ENCODE data around the gene TAF11.
A peak's percentile ranks its signal among the peaks of the same experiment; 100 is the strongest.

Gene TAF11

DNA sequence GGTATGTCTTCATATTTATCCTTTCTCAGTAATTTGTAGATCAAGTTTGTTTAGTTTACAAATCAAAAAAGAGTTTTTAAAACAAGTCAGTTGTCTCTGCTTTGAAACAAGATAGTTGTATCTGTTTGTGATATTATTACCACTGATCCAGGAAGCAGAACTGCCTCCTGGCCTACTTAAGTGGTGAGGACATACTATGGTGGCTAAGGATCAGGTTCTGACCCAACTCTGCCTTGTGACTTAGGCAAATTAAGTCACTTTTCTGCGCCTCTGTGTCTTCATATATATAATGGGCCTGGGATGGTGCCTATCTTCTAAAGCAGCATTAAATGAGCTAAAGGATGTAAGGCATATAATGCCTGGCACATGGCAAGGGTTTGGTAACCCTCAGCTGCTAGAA, 9.9 kb upstream of the TAF11 start:
- TF ChIP-seq, protein P1, sequence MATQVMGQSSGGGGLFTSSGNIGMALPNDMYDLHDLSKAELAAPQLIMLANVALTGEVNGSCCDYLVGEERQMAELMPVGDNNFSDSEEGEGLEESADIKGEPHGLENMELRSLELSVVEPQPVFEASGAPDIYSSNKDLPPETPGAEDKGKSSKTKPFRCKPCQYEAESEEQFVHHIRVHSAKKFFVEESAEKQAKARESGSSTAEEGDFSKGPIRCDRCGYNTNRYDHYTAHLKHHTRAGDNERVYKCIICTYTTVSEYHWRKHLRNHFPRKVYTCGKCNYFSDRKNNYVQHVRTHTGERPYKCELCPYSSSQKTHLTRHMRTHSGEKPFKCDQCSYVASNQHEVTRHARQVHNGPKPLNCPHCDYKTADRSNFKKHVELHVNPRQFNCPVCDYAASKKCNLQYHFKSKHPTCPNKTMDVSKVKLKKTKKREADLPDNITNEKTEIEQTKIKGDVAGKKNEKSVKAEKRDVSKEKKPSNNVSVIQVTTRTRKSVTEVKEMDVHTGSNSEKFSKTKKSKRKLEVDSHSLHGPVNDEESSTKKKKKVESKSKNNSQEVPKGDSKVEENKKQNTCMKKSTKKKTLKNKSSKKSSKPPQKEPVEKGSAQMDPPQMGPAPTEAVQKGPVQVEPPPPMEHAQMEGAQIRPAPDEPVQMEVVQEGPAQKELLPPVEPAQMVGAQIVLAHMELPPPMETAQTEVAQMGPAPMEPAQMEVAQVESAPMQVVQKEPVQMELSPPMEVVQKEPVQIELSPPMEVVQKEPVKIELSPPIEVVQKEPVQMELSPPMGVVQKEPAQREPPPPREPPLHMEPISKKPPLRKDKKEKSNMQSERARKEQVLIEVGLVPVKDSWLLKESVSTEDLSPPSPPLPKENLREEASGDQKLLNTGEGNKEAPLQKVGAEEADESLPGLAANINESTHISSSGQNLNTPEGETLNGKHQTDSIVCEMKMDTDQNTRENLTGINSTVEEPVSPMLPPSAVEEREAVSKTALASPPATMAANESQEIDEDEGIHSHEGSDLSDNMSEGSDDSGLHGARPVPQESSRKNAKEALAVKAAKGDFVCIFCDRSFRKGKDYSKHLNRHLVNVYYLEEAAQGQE (IDR thresholded peaks at IDR 0.05; ENCODE audit: insufficient replicate concordance, low read depth) = no peak
- no peak overlapping the region for H3K4me3 ChIP-seq (replicated peaks; ENCODE audit: insufficient read depth, low read length)
- no peak for DNase-seq (ENCODE audit: low read depth in 1 of 2, low spot score in 1 of 2)
- H3K27me3 ChIP-seq (ENCODE audit: insufficient read depth, poor library complexity, severe bottlenecking) = no peaks in the 10 kb centered on the region
- H3K27ac ChIP-seq (replicated peaks) = no peak overlapping the region

DNA sequence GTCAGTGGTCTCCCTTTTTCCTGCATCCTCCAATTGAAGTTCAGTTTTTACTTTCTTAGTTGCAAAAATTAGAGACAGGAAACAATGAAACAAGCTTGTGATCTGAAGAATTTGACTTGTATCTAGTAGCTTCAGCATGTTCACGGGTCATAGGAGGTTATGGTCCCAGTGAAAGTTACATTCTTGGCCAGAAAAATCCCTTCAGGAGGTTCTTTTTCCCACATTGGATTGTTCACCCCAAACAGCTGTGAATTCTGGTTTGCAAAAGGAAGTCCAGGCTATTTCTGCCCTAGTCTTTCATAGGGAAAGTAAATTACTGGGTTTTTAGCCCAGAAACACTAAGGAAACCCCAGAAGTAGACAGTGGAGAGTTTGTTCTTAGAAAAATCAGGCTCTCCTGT, 9.3 kb upstream of the TAF11 start:
- no peak for DNase-seq (ENCODE audit: low read depth in 1 of 2, low spot score in 1 of 2)
- Histone ChIP-seq H3K27ac (replicated peaks) (no peak overlapping the region), H3K4me3 (replicated peaks; ENCODE audit: insufficient read depth, low read length) (no peak overlapping the region), H3K27me3 (ENCODE audit: insufficient read depth, poor library complexity, severe bottlenecking) (no peaks in the 10 kb centered on the region)
- TF ChIP-seq GABPA (IDR thresholded peaks at IDR 0.05; ENCODE audit: low read depth) = no peak
- TF ChIP-seq, protein P2, sequence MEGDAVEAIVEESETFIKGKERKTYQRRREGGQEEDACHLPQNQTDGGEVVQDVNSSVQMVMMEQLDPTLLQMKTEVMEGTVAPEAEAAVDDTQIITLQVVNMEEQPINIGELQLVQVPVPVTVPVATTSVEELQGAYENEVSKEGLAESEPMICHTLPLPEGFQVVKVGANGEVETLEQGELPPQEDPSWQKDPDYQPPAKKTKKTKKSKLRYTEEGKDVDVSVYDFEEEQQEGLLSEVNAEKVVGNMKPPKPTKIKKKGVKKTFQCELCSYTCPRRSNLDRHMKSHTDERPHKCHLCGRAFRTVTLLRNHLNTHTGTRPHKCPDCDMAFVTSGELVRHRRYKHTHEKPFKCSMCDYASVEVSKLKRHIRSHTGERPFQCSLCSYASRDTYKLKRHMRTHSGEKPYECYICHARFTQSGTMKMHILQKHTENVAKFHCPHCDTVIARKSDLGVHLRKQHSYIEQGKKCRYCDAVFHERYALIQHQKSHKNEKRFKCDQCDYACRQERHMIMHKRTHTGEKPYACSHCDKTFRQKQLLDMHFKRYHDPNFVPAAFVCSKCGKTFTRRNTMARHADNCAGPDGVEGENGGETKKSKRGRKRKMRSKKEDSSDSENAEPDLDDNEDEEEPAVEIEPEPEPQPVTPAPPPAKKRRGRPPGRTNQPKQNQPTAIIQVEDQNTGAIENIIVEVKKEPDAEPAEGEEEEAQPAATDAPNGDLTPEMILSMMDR (IDR thresholded peaks at IDR 0.05; ENCODE audit: insufficient read depth, low read length) = no peak
- TF ChIP-seq SPI1 (IDR thresholded peaks at IDR 0.05; ENCODE audit: borderline replicate concordance, low read depth) = no peak
- TF ChIP-seq, protein P1 (IDR thresholded peaks at IDR 0.05; ENCODE audit: insufficient replicate concordance, low read depth) = no peak
- no peak for TF ChIP-seq POLR2AphosphoS5 (IDR thresholded peaks at IDR 0.05; ENCODE audit: low read depth)

DNA sequence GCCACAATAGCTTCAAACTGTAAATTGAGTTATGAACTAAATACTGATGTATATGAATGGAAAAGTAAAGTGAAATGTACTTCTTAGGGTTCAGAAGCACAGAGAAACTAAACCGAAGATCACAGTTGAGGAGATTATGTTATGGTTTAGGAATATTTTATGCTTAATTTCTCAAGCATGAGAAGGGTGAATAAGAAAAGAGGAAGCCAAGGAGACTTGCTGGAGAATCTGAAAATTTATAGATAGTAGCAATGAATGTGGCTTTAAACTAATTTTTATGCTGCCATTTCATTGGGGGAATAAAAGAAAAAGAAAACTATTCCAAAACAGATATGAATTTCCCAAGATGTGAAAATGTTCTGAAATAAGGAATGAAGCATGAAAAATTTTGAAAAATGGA, 6.9 kb upstream of the TAF11 start:
- TF ChIP-seq GABPA (IDR thresholded peaks at IDR 0.05; ENCODE audit: low read depth) (no peak), SPI1 (IDR thresholded peaks at IDR 0.05; ENCODE audit: borderline replicate concordance, low read depth) (peak; percentile 80)
- H3K27ac ChIP-seq (replicated peaks) = no peak overlapping the region
- no peak for DNase-seq (ENCODE audit: low read depth in 1 of 2, low spot score in 1 of 2)
- H3K27me3 ChIP-seq (ENCODE audit: insufficient read depth, poor library complexity, severe bottlenecking) = no peaks in the 10 kb centered on the region
- no peak overlapping the region for H3K4me3 ChIP-seq (replicated peaks; ENCODE audit: insufficient read depth, low read length)

DNA sequence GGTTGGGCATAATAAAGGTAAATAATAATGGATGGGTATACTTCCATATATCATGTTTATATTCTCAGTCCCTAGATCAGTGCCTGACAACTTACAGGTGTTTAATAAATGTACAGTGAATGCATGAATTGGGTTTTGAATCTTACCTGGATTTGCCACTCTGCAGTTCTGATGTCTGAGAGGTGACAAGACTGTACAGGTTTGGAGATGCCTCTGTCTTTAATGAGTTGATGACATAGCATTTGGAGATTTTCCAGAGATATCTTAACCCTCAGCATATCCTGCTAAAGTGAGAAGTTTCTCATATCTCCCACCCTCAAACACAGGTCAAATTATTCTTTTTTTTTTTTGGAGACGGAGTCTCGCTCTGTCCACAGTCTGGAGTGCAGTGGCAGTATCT, 3.5 kb upstream of the TAF11 start:
- no peak overlapping the region for H3K4me3 ChIP-seq (replicated peaks; ENCODE audit: insufficient read depth, low read length)
- no peaks in the 10 kb centered on the region for H3K27me3 ChIP-seq (ENCODE audit: insufficient read depth, poor library complexity, severe bottlenecking)
- DNase-seq (ENCODE audit: low read depth in 1 of 2, low spot score in 1 of 2) = no peak
- TF ChIP-seq POLR2AphosphoS5 (IDR thresholded peaks at IDR 0.05; ENCODE audit: low read depth) (no peak), GABPA (IDR thresholded peaks at IDR 0.05; ENCODE audit: low read depth) (no peak), SPI1 (IDR thresholded peaks at IDR 0.05; ENCODE audit: borderline replicate concordance, low read depth) (no peak)
- TF ChIP-seq, protein P2 (IDR thresholded peaks at IDR 0.05; ENCODE audit: insufficient read depth, low read length) = no peak
- TF ChIP-seq, protein P1 (IDR thresholded peaks at IDR 0.05; ENCODE audit: insufficient replicate concordance, low read depth) = no peak
- H3K27ac ChIP-seq (replicated peaks) = no peak overlapping the region

Data from HL-60 (cell line).